Nucleus accumbens (tissue), 56 donors: ENCODE data around the gene TSPAN18.

Source experiments
- DNase-seq, 56 donors: peaks; one replicate each; lab custom pipeline; 2025; lab: John Stamatoyannopoulos, UW

Gene TSPAN18

DNA sequence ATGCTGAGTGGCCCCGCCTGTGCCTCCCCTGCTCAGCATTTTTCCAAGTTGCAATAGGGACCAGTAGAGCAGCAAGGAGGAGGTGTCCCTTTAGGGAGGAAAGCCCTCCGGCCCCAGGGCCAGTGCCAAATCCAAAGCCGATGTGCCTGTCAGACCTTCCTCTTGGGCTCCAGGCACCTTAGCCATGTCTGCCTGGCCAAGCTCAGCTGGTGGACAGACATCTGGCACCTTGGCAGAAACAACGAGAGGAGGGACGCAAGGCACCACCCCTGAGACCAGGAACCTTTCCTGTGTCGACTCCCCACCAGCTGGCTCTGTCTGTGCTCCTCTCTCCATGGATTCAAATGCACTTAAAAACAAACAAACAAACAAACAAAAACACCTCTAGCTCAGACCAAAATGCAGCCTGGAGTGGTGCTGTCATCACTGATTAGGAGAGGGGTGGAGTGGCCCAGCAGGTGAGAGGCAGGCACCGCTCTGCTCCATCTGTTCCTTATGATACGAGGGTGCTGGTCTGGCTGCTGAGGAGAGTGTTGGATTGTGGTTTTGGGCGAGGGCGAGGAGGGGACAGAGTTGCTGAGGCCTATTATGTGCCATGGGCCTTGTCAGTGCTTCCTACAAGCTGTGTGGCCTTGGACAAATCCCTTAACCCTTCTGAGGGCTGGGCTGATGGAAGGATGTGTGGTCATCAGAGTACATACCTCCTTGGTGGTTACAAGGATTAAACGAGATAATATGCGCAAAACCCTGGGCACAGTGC, 177.7 kb downstream of the TSPAN18 start:
- no peak for DNase-seq

DNA sequence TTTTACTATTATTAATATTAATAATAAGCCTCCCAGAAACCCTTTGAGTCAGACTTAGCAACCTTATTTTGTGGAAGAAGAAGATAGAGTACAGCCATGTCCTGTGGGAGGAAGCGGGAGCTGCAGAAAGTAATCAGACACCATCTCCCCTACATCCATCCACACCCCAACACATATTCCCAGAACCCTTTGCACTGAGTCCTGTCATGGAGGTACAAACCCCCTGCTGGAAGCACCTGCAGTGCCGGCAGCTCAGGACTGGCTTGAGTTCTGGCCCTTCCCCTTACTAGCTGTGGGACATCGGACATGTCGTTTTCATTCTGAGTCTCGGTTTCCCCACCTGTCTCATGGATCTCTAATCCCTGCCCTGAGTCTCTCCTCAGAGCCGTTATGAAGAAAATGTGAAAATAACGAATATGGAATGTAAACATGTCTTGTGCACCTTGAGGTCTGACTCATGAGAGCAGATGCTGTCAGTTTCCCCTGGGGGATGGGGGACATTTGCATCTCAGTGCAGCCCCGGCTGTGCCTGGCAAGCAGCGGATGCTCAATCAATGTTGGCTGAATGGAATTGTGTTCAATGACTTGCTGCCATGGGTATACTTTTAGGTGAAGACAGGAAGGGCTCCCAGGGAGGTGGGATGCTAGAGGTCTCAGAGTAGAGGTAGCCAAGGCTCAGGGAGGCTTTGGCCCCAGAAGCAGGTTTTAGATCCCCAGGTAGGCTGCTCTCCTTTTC, 178.5 kb downstream of the TSPAN18 start:
- no peak for DNase-seq

DNA sequence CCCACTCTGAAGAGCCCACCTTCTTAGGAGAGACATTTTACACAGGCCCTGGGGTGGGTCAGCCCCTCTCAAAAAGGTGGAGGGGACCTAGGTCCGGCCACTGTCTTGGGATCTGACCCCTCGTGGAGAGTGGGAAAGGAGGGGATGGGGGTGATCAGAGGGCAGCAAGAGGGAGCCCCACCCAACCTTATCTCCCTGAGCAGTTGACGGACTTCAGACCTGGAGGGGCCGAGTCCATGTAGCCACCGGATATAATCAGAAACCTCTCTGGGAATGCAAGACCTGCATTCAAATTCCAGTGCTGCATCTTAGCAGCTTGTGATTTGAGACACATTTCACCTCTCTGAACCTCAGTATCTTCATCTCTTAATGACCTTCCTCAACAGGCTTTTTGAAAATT, 179.9 kb downstream of the TSPAN18 start:
- DNase-seq = no peak

DNA sequence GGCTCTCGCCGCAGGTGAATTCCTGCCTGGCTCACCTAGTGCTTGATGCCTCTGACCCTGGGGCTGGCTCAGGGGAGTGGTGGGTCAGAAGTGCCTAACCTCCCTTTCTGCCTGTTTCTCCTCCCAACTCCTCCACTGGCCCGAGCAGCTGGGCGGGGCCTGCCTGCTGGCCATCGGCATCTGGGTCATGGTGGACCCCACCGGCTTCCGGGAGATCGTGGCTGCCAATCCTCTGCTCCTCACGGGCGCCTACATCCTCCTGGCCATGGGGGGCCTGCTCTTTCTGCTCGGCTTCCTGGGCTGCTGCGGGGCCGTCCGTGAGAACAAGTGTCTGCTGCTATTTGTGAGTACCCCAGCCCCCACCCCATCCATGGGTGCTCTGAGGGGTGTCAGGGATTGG, 182.8 kb downstream of the TSPAN18 start:
- DNase-seq = no peak

DNA sequence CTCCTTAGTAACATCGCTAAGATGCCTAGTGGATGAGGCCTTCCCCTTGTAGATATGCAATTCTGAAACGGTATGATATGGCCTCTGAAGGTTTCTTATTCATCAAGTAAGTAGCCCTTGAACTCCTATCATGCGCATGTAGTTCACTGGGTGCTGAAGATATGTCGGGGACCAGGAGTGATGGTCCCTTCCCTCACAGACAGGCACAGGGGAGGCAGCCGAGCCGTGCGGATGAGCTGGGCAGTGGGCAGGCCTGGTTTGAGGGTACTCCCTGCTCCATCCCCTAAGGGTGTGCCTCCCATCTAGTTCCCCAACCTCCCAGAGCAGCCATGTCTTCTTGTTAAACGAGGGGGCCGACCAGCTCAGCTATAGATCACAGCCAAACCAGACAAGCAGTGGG, 183.8 kb downstream of the TSPAN18 start:
- no peak for DNase-seq

DNA sequence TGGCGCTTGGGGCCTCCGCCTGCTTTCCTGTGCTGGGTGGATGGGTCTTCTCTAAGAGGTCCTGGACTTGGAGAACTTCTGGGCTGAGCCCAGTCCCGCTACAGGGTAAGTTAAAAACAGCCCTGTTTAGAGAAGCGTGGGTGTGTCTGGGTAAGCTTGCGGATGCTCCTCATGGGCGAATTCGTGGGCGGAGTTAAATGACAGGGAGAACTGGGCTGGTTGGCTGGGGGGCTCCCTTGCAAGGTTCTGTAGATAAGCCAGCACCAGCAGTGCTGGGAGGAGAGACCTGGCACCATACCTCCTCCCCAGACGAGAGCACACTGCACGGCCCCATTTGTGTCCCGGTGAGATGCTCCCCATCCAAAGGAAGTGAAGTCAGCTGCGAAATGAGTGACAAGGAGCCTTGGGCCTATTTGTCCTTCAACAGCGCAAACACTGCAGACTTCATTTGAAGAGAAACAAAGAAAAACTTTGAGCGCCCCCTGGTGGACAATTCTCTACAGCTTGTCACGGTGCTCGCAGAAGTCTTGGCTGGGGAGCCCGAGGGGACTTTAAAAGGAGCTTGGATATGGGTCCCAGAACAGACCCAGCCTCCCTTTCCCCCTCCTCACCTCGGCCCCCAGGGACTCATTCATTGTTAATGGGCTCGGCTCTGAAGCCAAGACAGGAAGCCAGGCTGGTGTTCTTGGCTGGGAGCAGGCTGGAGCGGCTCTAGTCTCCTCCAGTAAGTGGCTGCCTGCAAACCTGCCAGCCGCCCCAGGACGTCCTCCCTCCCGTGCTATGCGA, 184.5 kb downstream of the TSPAN18 start:
- DNase-seq = peak in 53 of 56 donors; percentile 17 to 96 (median 73)

DNA sequence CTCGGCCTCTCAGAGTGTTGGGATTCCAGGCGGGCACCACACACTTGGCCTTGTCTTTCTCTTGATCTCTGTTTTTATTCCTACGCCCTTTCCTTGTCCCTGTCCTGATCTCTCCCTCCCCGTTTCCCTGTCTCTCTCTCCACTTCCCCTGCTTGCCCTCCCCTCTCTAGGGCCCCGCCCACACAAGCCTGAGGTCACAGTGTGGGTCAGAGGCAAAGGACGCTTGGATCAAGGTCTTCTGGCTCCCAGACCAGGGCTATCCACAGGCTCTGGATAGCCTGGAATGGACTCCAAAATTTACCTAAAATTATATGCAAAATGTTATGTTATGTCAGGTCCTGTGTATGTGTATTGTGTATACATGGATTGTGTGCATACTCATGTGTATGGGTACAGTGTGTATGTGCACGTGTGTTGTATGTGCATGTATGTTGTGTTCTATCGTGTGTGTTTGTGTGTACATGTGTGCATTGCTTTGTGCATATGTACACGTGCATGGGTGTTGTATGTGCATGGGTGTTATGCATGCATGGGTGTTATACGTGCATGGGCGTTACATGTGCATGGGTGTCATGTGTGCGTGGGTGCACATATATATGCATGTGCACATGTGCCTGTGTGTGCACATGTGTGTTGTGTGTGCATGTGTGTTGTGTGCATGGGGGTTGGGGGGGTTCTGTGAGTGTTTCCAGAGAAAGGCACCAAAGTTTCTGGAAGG, 185.7 kb downstream of the TSPAN18 start:
- DNase-seq = no peak

DNA sequence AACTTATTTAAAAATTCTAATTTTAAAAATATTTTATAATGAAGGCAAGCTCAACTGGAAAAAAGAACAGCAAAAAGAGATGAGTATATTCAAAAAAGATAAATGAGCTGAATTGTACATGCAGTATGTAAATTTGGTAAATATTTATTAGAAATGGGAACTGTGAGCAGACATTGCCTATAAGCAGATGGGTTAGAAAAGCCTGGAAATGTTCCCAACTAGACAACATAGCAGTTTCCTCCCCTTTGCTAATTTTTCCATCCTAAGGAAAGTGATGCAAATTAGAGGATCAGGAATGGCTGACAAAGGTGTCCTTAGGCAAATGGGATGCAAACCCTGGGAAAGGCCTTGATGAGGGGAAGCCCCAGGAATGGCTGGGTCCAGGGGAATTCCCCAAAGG, 186.7 kb downstream of the TSPAN18 start:
- DNase-seq = no peak

DNA sequence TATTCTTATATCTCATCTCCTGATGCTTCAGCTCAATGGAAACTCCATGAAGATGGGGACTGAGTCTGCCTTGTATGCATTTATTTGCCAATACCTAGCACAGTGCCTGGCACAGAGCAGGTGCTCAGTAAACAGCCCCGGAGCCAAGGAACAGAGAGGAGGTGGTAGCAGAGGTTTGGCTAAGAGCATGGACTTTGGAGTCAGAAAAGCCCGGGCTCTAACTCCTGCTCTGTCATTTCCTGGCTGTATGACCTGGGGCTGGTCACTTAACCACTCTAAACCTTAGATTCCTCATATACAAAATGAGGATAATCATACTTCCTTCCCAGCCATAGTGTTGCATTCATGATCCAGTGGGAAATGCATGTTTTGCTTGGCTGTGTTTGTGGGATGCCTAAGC, 187.3 kb downstream of the TSPAN18 start:
- DNase-seq = no peak

DNA sequence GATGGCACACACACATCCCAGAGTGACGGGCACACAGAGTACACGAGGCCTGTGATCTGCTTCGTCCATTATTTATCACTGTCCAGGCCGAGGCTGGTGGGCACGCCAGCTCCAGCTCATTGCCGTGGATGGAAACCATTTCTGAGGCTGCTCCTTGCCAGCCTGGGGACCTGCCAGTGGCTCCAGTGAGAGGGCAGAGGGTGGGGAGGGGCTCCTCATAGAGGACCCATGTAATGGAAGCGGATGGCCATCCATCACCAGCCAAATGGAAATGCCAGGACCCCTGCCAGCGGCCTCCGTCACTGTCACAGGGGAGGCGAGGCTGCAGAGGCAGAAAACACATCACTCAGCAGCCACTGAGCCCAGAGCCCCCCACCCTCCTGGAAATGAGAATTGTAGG, 188.2 kb downstream of the TSPAN18 start:
- no peak for DNase-seq

DNA sequence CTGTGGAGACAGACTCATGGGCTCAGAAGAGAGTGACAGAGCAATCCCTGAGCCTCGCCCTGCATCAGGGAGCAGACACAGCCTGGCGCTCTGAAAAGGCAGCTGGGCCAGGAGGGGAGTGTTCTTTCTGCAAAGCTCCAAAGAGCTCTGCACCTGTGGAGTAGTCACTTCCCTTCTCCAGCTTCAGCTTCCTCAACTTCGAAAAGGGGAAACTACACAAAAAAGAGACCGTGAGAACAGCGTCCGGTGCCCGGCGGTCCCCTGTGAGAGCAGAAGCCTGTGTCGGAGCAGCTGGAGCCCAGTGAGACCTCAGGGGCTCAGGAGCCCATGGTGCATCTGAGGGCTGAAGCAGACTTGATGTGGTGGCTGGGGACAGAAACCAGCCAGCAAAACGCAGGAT, 188.9 kb downstream of the TSPAN18 start:
- DNase-seq = no peak

DNA sequence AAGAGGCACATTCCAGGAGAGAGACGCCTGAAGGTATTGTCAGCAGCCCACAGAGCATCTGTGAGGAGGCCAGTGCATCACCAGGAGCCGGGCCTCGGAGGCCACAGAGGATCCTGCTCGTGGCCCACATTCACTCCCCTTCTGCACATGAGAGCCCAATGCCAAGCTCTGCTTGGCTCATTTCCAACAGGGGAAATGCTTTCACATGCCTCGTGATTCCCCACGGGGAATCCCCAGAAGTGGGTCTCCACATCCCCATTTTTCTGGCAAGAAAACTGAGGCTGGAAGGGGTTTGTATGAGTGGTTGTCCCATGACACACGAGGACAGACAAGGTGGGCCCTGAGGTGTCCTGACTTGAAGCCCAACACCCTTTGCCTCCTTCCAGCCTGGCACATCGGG, 189.6 kb downstream of the TSPAN18 start:
- no peak for DNase-seq

DNA sequence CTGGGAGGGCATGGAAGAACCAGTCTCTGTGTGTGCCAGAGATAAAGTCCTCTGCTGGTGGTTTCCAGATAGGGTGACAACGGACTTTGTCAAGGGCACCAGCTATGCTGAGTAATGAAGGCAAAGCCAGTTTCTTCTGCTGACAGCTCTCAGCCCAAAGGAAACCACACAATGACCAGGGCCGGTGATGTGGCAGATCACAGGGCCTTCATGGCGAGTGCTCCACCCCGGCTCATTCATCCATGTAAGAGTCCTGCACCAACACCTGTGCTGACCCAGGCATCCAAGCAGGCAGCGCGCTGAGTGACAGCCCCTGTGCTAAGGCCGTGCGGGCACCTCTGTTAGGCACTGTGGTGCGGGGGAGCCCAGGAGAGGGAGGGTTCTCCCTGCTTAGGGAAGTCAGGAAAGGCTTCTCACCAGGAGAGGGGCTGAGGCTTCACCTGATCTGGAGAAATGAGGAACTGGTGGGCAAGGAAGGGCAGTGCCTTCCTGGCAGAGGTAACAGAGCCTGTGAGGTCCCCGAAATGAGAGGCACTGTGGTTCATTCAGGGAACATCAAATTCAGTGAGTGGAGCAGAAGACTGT, 190.1 kb downstream of the TSPAN18 start:
- DNase-seq = no peak

DNA sequence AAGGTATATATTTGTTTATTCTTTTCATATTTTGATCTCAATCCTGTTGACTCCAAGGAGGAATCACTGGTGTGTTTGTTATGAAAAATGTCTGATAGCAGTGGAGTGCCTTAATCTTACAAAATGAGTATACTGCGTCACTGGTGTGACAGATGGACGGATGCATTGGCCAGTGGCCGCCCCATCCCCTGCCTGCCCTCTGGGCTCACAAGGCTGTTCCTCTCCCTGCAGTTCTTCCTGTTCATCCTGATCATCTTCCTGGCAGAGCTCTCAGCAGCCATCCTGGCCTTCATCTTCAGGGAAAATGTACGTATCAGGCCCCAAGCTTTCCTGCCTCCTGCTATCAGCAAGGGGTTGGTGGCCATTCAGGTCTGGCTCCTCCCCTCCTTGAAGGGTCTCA, 191.0 kb downstream of the TSPAN18 start:
- DNase-seq = no peak

DNA sequence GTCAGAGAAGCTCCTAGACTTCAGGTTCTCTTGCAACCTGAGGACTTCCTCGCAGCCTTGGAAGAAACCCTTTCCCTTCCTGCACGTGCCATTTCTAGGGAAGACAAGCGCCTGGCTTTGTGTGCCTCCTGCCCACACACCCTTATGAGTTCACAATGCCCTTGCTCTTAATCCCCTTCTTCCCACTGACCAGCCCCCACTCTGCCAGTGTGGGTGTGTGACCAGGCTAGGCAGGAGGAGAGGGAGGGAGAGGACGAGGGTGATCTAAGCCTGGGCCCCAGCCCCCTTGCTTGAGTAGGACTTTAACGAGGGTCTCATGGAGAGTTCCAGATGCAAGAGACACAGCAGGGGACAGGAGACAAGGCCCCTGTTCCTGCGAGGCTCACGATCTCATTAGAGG, 193.7 kb downstream of the TSPAN18 start:
- no peak for DNase-seq

DNA sequence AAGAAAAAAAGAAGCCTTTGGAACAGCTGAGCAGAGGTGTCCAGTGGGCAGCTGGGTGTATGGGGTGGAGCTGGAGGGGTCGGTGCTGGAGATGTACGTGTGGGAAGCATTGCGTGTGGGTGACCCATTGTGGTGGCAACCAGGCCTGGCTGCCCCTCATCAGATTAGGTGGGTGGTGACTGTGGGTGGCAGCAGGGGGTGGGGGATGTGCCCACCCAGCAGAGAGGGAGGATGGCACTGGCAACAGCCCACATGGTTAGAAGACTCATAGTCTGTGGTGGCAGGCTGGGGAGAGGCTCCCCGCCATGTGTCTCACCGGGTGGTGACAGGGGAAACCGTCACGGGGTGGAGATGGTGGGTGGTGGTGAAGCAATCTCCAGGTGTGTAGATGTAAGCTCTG, 196.4 kb downstream of the TSPAN18 start:
- DNase-seq = peak in 2 of 56 donors; percentile 11 to 13

DNA sequence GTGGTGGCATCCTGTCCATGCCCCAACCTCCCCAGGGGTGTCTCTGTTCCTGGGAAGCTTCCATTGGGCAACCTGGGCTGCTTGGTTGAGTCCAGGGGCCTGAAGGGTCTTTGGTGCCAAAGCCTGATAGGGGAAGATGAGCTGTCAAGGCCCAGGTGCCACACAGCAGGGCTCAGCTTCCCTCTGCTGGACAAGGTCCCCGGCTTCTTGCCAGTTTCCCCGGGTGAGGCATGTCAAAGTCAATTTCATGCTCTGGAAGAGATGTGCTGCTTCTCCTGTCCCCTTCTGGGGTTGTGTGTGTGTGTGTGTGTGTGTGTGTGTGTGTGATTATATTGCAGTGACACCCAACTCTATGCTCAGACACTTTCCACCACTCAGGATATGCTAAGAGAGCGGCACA, 197.0 kb downstream of the TSPAN18 start:
- no peak for DNase-seq

DNA sequence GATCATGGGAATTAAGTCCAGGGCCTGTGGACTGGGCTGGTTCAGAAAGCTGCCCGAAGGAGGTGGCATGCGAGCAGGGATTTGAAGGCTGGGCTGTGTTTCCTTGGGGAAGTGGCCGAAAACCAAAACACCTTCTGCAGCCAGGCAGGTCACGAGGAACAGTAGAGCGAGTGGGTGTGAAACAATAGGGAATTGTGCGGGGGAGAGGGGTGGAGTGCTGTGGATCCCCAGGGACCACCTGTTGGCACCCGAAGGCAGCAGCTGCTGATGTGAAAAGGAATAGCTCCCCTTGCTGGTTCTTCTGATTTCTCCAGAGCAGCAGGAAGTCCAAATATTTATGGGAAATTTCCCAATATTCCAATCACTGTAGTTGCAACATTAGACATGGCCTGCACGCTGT, 199.3 kb downstream of the TSPAN18 start:
- DNase-seq = no peak

DNA sequence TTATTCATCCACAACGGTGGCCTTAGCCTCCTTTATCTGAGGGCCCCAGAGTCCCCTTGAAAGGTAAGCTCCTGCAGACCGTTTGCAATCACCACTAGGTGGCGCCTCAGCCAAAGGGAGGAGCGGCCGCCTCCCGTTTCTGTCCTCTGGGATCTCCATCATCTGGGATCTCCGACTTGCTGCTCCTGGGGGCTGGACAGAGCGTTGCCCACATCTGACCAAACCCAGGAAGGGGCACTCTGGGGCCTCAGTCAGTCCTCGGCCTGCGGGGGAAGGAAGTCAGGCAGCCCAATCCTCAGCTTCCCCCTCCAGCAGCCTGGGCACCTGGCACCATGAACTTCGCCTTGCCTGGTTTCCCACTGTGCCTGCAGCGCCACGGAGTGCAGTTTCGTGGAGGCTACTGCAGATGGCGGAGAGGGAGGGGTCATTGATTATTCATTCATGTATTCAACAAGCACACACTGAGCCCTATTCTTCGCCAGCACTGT, 200.5 kb downstream of the TSPAN18 start:
- DNase-seq = peak in 53 of 56 donors; percentile 16 to 93 (median 80)

DNA sequence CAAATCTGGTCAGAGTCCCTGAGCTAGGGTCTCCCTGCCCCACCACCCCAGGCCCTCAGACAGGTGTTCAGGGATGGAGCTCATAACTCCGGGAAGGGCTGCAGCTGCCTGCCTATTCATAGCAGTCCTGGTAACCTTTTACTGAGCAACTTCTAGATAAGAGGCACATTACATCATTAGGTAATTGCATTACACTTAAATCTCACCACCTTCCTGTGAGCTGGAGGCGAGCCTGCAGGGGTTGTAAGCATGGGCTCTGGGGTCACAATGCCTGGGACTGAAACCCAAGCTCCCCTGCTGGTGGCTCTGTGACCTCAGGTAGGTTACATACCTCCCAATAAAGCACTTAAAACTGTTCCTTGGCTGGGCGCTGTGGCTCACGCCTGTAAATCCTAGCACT, 201.4 kb downstream of the TSPAN18 start:
- no peak for DNase-seq
